Measurements from ENCODE around the gene MSI1.

The MSI1 gene

GRCh38 chr12:120413901-120414695 lies 45.1 kb upstream of the MSI1 start:
- Histone ChIP-seq H3F3A (ENCODE audit: insufficient read depth) (no peaks in the 10 kb centered on the region), H3K9ac (ENCODE audit: low read length) (no peak overlapping the region), H3K36me3 (ENCODE audit: low read length) (no peaks in the 10 kb centered on the region), H3K4me3 (ENCODE audit: insufficient read depth, low read length, poor library complexity, severe bottlenecking) (no peak overlapping the region), H4K20me1 (ENCODE audit: low read depth, low read length) (no peaks in the 10 kb centered on the region), H3K27me3 (ENCODE audit: low read length) (no peaks in the 10 kb centered on the region), H3K79me2 (ENCODE audit: insufficient read depth, low read length) (no peaks in the 10 kb centered on the region), H3K9me2 (replicated peaks; ENCODE audit: insufficient read depth, low read length) (no peaks in the 10 kb centered on the region), H3K27ac (ENCODE audit: low read depth, low read length) (no peak overlapping the region), H3K9me3 (ENCODE audit: insufficient read depth, low read length) (no peaks in the 10 kb centered on the region), H3K4me2 (ENCODE audit: low read depth, low read length, poor library complexity, severe bottlenecking) (no peak overlapping the region), H2AFZ (ENCODE audit: low read depth, low read length, severe bottlenecking) (no peak overlapping the region)
- no peak for TF ChIP-seq EZH2phosphoT487 (conservative IDR thresholded peaks at IDR 0.05; ENCODE audit: low read length)
- no peak for TF ChIP-seq CTCF (IDR thresholded peaks at IDR 0.05; ENCODE audit: insufficient read depth, low read length, poor library complexity, severe bottlenecking)

GRCh38 chr12:120412421-120412820 lies 43.5 kb upstream of the MSI1 start:
- no peaks in the 10 kb centered on the region for H3K36me3 ChIP-seq (ENCODE audit: low read length)
- no peaks in the 10 kb centered on the region for H3K9me2 ChIP-seq (replicated peaks; ENCODE audit: insufficient read depth, low read length)
- H3K9ac ChIP-seq (ENCODE audit: low read length): no peak overlapping the region
- no peaks in the 10 kb centered on the region for H4K20me1 ChIP-seq (ENCODE audit: low read depth, low read length)
- H3K79me2 ChIP-seq (ENCODE audit: insufficient read depth, low read length): no peaks in the 10 kb centered on the region
- TF ChIP-seq EZH2phosphoT487 (conservative IDR thresholded peaks at IDR 0.05; ENCODE audit: low read length): no peak
- no peak for TF ChIP-seq CTCF (IDR thresholded peaks at IDR 0.05; ENCODE audit: insufficient read depth, low read length, poor library complexity, severe bottlenecking)
- H3K9me3 ChIP-seq (ENCODE audit: insufficient read depth, low read length): no peaks in the 10 kb centered on the region
- H3K27ac ChIP-seq (ENCODE audit: low read depth, low read length): no peak overlapping the region
- H3K4me3 ChIP-seq (ENCODE audit: insufficient read depth, low read length, poor library complexity, severe bottlenecking): no peak overlapping the region
- H3F3A ChIP-seq (ENCODE audit: insufficient read depth): no peaks in the 10 kb centered on the region
- no peak overlapping the region for H3K4me2 ChIP-seq (ENCODE audit: low read depth, low read length, poor library complexity, severe bottlenecking)
- H3K27me3 ChIP-seq (ENCODE audit: low read length): no peaks in the 10 kb centered on the region
- H2AFZ ChIP-seq (ENCODE audit: low read depth, low read length, severe bottlenecking): no peak overlapping the region

GRCh38 chr12:120408771-120409170 lies 39.8 kb upstream of the MSI1 start:
- no peaks in the 10 kb centered on the region for H3K79me2 ChIP-seq (ENCODE audit: insufficient read depth, low read length)
- H3K36me3 ChIP-seq (ENCODE audit: low read length): no peaks in the 10 kb centered on the region
- no peaks in the 10 kb centered on the region for H3K27me3 ChIP-seq (ENCODE audit: low read length)
- H2AFZ ChIP-seq (ENCODE audit: low read depth, low read length, severe bottlenecking): no peak overlapping the region
- no peaks in the 10 kb centered on the region for H3K9me2 ChIP-seq (replicated peaks; ENCODE audit: insufficient read depth, low read length)
- no peak overlapping the region for H3K4me2 ChIP-seq (ENCODE audit: low read depth, low read length, poor library complexity, severe bottlenecking)
- no peaks in the 10 kb centered on the region for H3F3A ChIP-seq (ENCODE audit: insufficient read depth)
- H3K9me3 ChIP-seq (ENCODE audit: insufficient read depth, low read length): no peaks in the 10 kb centered on the region
- no peak overlapping the region for H3K4me3 ChIP-seq (ENCODE audit: insufficient read depth, low read length, poor library complexity, severe bottlenecking)
- no peak overlapping the region for H3K9ac ChIP-seq (ENCODE audit: low read length)
- H3K27ac ChIP-seq (ENCODE audit: low read depth, low read length): no peak overlapping the region
- H4K20me1 ChIP-seq (ENCODE audit: low read depth, low read length): no peaks in the 10 kb centered on the region
- TF ChIP-seq EZH2phosphoT487 (conservative IDR thresholded peaks at IDR 0.05; ENCODE audit: low read length): no peak
- no peak for TF ChIP-seq CTCF (IDR thresholded peaks at IDR 0.05; ENCODE audit: insufficient read depth, low read length, poor library complexity, severe bottlenecking)

Data from SU-DHL-6 (cell line).